Measurements from ENCODE around the gene EXOC3. TPM values are rescaled to one million over a fixed set of nuclear protein-coding genes. Genes with fewer than 3 reads are reported as not detected.

The EXOC3 gene
- total RNA-seq, result 16.4 and 27.6 TPM in 2 replicates

DNA sequence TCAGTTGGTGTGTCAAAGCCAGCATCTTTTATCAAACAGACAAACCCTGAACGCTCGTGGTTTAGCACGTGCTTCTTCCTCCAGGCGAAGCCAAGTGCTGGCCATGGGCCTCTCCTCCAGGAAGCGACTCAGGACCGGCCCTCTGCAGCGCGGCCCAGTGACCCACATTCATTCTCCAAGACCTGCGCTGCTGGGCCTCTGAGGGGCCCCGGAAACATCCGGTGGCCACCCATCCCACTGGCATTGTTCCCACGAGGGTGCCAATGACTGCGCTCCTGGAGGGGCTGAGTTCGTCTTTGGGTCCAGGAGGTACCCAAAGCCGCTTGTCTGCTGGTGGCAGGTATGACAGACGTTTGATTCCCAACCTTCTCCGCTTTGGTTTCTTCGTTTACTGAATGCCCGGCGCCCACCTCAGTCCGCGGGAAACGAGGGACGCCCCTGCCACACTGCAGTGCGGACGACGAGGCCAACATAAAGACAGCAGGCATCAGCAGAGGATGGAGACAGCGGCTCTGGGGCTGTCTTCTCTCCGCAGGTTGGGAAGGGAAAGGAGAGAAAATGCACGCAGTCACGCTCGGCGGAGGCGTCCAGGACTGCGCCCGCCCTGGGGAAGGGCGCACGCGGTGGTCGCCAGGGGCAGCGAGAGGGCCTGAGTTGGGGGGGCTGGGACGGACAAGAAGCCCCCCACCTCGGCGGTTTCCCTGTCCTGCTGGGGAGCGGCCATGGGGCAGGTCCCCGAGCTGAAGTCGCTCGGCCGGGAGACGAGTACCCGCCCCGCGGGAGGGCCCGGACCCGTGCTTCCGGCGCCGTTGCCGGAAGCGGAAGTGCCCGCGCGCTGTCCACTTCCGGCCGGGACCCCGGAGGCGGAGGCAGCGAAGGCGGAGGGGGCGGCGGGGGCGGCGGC is at the start of gene EXOC3:
Gene EXOC3, plus strand, starts transcription at position 842 of the 904 bp plus-strand sequence. CDS start 3,030 bp downstream, outside the sequence.

Other genes with a start within 250 kb of the EXOC3 start
- 4.1 and 6.0 TPM in 2 replicates for gene CCDC127, start 225.0 kb upstream of the EXOC3 start, total RNA-seq
- 69.5 and 84.7 TPM in 2 replicates for gene SDHA, start 224.9 kb upstream of the EXOC3 start, total RNA-seq
- gene PDCD6, start 171.5 kb upstream of the EXOC3 start, total RNA-seq, result 96.6 and 117 TPM in 2 replicates
- gene AHRR, start 121.5 kb upstream of the EXOC3 start, total RNA-seq, result 8.8 and 16.4 TPM in 2 replicates
- 2.4 and 2.9 TPM in 2 replicates for gene SLC9A3, start 81.3 kb downstream of the EXOC3 start, total RNA-seq
- gene CEP72, start 169.2 kb downstream of the EXOC3 start, total RNA-seq, result 1.5 and 2.5 TPM in 2 replicates

Measured in cardiac atrium fibroblast (primary cell).